H1 (cell line): ENCODE results near the gene LPCAT1. TPM values are rescaled to one million over a fixed set of nuclear protein-coding genes. Genes with fewer than 3 reads are reported as not detected.

ENCODE experiments used
- CTCF ChIA-PET: fragments of 300-600 bp; sonication (Branson Sonifier 250); formaldehyde crosslinking; loops from one replicate; lab custom pipeline; 2021; ENCODE audit not compliant: partially characterized antibody; lab: Charles Lee
- POLR2A ChIA-PET: fragments of 300-600 bp; sonication (Branson Sonifier 250); formaldehyde crosslinking; loops from one replicate; lab custom pipeline; 2021; ENCODE audit warnings: inconsistent platforms; ENCODE audit not compliant: partially characterized antibody; lab: Charles Lee
- DNase-seq, 2 experiments: peaks; one replicate each; pipeline versions ENCODE4 v3.0.0 to v3.0.0-alpha.2; 2010 to 2022; ENCODE audit warnings: low spot score in 2 of 2, low read depth in 1 of 2, mixed read lengths in 1 of 2
- FAIRE-seq: peaks from 2 replicates; lab custom pipeline; 2011; peaks lifted over from hg19 to GRCh38; lab: Jason Lieb, UNC
- H2AFZ ChIP-seq: 2 replicates; pipeline ENCODE4 v1.8.1; 2012; ENCODE audit warnings: low read length, inconsistent platforms
- H2AK5ac ChIP-seq: 2 replicates; pipeline ENCODE4 v1.6.1; 2013; ENCODE audit warnings: low read depth, low read length
- H2BK120ac ChIP-seq: replicated peaks from 2 replicates; pipeline ENCODE3; 2013; ENCODE audit warnings: low read depth, low read length, inconsistent platforms
- H2BK12ac ChIP-seq: 2 replicates; pipeline ENCODE4 v1.6.1; 2013; ENCODE audit warnings: low read depth, low read length
- H2BK15ac ChIP-seq: 2 replicates; pipeline ENCODE4 v1.6.1; 2013; ENCODE audit warnings: low read length
- H2BK20ac ChIP-seq: 2 replicates; pipeline ENCODE4 v1.6.1; 2013; ENCODE audit warnings: low read length
- H2BK5ac ChIP-seq: 2 replicates; pipeline ENCODE4 v1.6.1; 2013; ENCODE audit warnings: low read depth, low read length
- H3K14ac ChIP-seq: 2 replicates; pipeline ENCODE4 v1.6.1; 2013; ENCODE audit warnings: inconsistent platforms; ENCODE audit not compliant: insufficient read length
- H3K18ac ChIP-seq: 2 replicates; pipeline ENCODE4 v1.6.1; 2013; ENCODE audit warnings: low read length; ENCODE audit errors: extremely low read depth
- H3K23ac ChIP-seq: 2 replicates; pipeline ENCODE4 v1.6.1; 2013; ENCODE audit warnings: inconsistent platforms; ENCODE audit not compliant: insufficient read length
- H3K23me2 ChIP-seq: 2 replicates; pipeline ENCODE4 v1.6.1; 2013; ENCODE audit warnings: low read depth, low read length
- H3K27ac ChIP-seq: 2 replicates; pipeline ENCODE4 v1.6.1; 2011; ENCODE audit warnings: low read depth, low read length, inconsistent platforms
- H3K27me3 ChIP-seq, 4 experiments: replicated peaks in 1 of 4; 1 replicate in 1 of 4; 2 replicates in 3 of 4; pipeline versions ENCODE4 v1.6.1 to v1.8.1; 2011 to 2013; ENCODE audit warnings: low read length in 3 of 4, mild to moderate bottlenecking in 3 of 4, inconsistent platforms in 2 of 4, mixed read lengths in 2 of 4, moderate library complexity in 1 of 4; ENCODE audit not compliant: control insufficient read depth in 3 of 4, insufficient read depth in 3 of 4; ENCODE audit errors: extremely low read depth in 1 of 4
- H3K36me3 ChIP-seq, 4 experiments: 2 replicates each; pipeline versions ENCODE4 v1.6.1 to v1.8.1; 2011 to 2013; ENCODE audit warnings: mild to moderate bottlenecking in 4 of 4, low read length in 3 of 4, moderate library complexity in 2 of 4, control low read depth in 1 of 4, inconsistent platforms in 1 of 4; ENCODE audit not compliant: insufficient read depth in 4 of 4, control insufficient read depth in 2 of 4
- H3K4ac ChIP-seq: replicated peaks from 2 replicates; pipeline ENCODE3; 2013; ENCODE audit warnings: low read length, low read depth, mixed read lengths, inconsistent platforms; ENCODE audit not compliant: insufficient read length
- H3K4me1 ChIP-seq, 4 experiments: replicated peaks in 1 of 4; 1 replicate in 1 of 4; 2 replicates in 3 of 4; pipeline versions ENCODE4 v1.6.1 to v1.8.1; 2011 to 2013; ENCODE audit warnings: low read length in 3 of 4, inconsistent platforms in 2 of 4, mixed read lengths in 1 of 4; ENCODE audit not compliant: insufficient read depth in 4 of 4, control insufficient read depth in 3 of 4
- H3K4me2 ChIP-seq, 2 experiments: 2 replicates each; pipeline versions ENCODE4 v1.6.1 to v1.8.1; 2011 to 2013; ENCODE audit warnings: low read depth in 2 of 2, low read length in 2 of 2, control low read depth in 1 of 2, inconsistent platforms in 1 of 2, mild to moderate bottlenecking in 1 of 2; ENCODE audit not compliant: insufficient read depth in 1 of 2
- H3K4me3 ChIP-seq, 4 experiments: fragments of 200-600, 300-600 bp in 1 of 4; sonication (generic), shearing (Covaris generic), sonication (Bioruptor Twin) in 1 of 4; 2 replicates each; pipeline versions ENCODE4 v1.5.1 to v1.8.1; 2011 to 2016; ENCODE audit warnings: low read length in 4 of 4, low read depth in 3 of 4, control low read depth in 2 of 4, inconsistent platforms in 2 of 4, mild to moderate bottlenecking in 2 of 4, mixed read lengths in 1 of 4, moderate library complexity in 1 of 4; ENCODE audit not compliant: insufficient read depth in 2 of 4; ENCODE audit errors: extremely low read depth in 1 of 4
- H3K56ac ChIP-seq: replicated peaks from 2 replicates; pipeline ENCODE3; 2013; ENCODE audit warnings: low read depth, mild to moderate bottlenecking, mixed read lengths, low read length, inconsistent platforms; ENCODE audit not compliant: insufficient read length
- H3K79me1 ChIP-seq: 2 replicates; pipeline ENCODE4 v1.6.1; 2013; ENCODE audit warnings: low read depth, low read length, control low read depth
- H3K79me2 ChIP-seq, 2 experiments: 2 replicates each; pipeline versions ENCODE4 v1.6.1 to v1.8.1; 2012 to 2013; ENCODE audit warnings: low read length in 2 of 2, mild to moderate bottlenecking in 2 of 2, inconsistent platforms in 1 of 2; ENCODE audit not compliant: insufficient read depth in 2 of 2, control insufficient read depth in 1 of 2
- H3K9ac ChIP-seq, 4 experiments: replicated peaks in 1 of 4; 1 replicate in 1 of 4; 2 replicates in 3 of 4; pipeline versions ENCODE4 v1.6.1 to v1.8.1; 2011 to 2013; ENCODE audit warnings: low read depth in 3 of 4, low read length in 3 of 4, control low read depth in 2 of 4, mild to moderate bottlenecking in 2 of 4, moderate library complexity in 2 of 4, inconsistent platforms in 1 of 4; ENCODE audit errors: extremely low read depth in 1 of 4
- H3K9me3 ChIP-seq, 2 experiments: 2 replicates each; pipeline versions ENCODE4 v1.6.1 to v1.8.1; 2012 to 2013; ENCODE audit warnings: mild to moderate bottlenecking in 2 of 2, moderate library complexity in 2 of 2, control low read depth in 1 of 2, inconsistent platforms in 1 of 2, low read depth in 1 of 2, low read length in 1 of 2, mixed read lengths in 1 of 2; ENCODE audit not compliant: insufficient read depth in 2 of 2
- H4K20me1 ChIP-seq, 2 experiments: replicated peaks in 1 of 2; 2 replicates each; pipeline versions ENCODE3 to v1.8.1; 2011 to 2013; ENCODE audit warnings: inconsistent platforms in 2 of 2, low read length in 2 of 2, mild to moderate bottlenecking in 1 of 2; ENCODE audit not compliant: insufficient read depth in 2 of 2, control insufficient read depth in 1 of 2
- H4K5ac ChIP-seq: 2 replicates; pipeline ENCODE4 v1.6.1; 2013; ENCODE audit warnings: low read length, low read depth, mixed read lengths, inconsistent platforms; ENCODE audit not compliant: insufficient read length
- H4K8ac ChIP-seq: 2 replicates; pipeline ENCODE4 v1.8.0; 2013; ENCODE audit warnings: mild to moderate bottlenecking, moderate library complexity, low read length, inconsistent platforms; ENCODE audit not compliant: insufficient read depth; ENCODE audit errors: extremely low read depth
- H4K91ac ChIP-seq: replicated peaks from 2 replicates; pipeline ENCODE3; 2013; ENCODE audit warnings: low read length, mixed read lengths, inconsistent platforms; ENCODE audit not compliant: insufficient read length
- ATF3 ChIP-seq: IDR thresholded peaks from 2 replicates; pipeline ENCODE4 v1.6.1; 2011; ENCODE audit warnings: low read depth, mild to moderate bottlenecking, low read length; ENCODE audit not compliant: insufficient read depth
- CHD2 ChIP-seq: IDR thresholded peaks from 2 replicates; pipeline ENCODE4 v1.6.1; 2012; ENCODE audit warnings: low read length, improper control_type of control experiment
- EZH2 ChIP-seq: fragments of 200-600 bp; sonication (generic); IDR thresholded peaks from 2 replicates; pipeline ENCODE4 v1.7.1; 2012; ENCODE audit warnings: low read depth, mild to moderate bottlenecking, moderate library complexity, low read length, inconsistent platforms; ENCODE audit not compliant: severe bottlenecking
- JUN ChIP-seq: IDR thresholded peaks from 2 replicates; pipeline ENCODE4 v1.6.1; 2011; ENCODE audit warnings: low read depth, mild to moderate bottlenecking, improper control_type of control experiment, low read length
- KDM1A ChIP-seq: fragments of 200-600, 300-600 bp; sonication (generic); IDR thresholded peaks from 2 replicates; pipeline ENCODE4 v1.7.1; 2016; ENCODE audit warnings: mild to moderate bottlenecking, low read length, borderline replicate concordance
- MAX ChIP-seq: IDR thresholded peaks from 2 replicates; pipeline ENCODE4 v1.6.1; 2012; ENCODE audit warnings: inconsistent platforms
- POLR2A ChIP-seq, 2 experiments: IDR thresholded peaks; 1 replicate in 1 of 2; 2 replicates in 1 of 2; pipeline ENCODE4 v1.6.1; 2011; ENCODE audit warnings: low read depth in 2 of 2, low read length in 2 of 2, mild to moderate bottlenecking in 2 of 2; ENCODE audit errors: control extremely low read depth in 1 of 2
- POLR2AphosphoS5 ChIP-seq: IDR thresholded peaks from 2 replicates; pipeline ENCODE4 v1.6.1; 2011; ENCODE audit warnings: low read depth, low read length
- POU5F1 ChIP-seq: IDR thresholded peaks from 2 replicates; pipeline ENCODE4 v1.6.1; 2011; ENCODE audit warnings: low read depth, mild to moderate bottlenecking, low read length, moderate library complexity
- RBBP5 ChIP-seq: IDR thresholded peaks from 2 replicates; pipeline ENCODE4 v1.7.1; 2012; ENCODE audit warnings: low read depth, mild to moderate bottlenecking, inconsistent platforms, low read length, moderate library complexity, borderline replicate concordance
- SAP30 ChIP-seq: fragments of 300-600 bp; sonication (generic); IDR thresholded peaks from 2 replicates; pipeline ENCODE4 v1.7.1; 2012; ENCODE audit warnings: low read length, moderate library complexity, mild to moderate bottlenecking, inconsistent platforms; ENCODE audit not compliant: insufficient read depth, insufficient replicate concordance
- SIRT6 ChIP-seq: IDR thresholded peaks from one replicate; pipeline ENCODE4 v1.7.1; 2012; ENCODE audit warnings: low read length, inconsistent platforms
- TBP ChIP-seq: IDR thresholded peaks from 2 replicates; pipeline ENCODE4 v1.6.1; 2011; ENCODE audit warnings: low read depth, low read length, improper control_type of control experiment
- TCF12 ChIP-seq: IDR thresholded peaks from 2 replicates; pipeline ENCODE4 v1.6.1; 2011; ENCODE audit warnings: low read depth, mild to moderate bottlenecking, low read length
- WGBS, 2 experiments: shearing (Covaris generic) in 1 of 2; methylation state at CpG; one replicate each; pipeline versions ENCODE4 v1.1.6 to v1.1.7; 2013 to 2015; ENCODE audit warnings: low lambda C conversion rate in 2 of 2, mixed read lengths in 2 of 2, inconsistent platforms in 1 of 2, low coverage in 1 of 2, missing lambda C conversion rate in 1 of 2; ENCODE audit not compliant: insufficient replicate concordance in 2 of 2, insufficient coverage in 1 of 2, insufficient read length in 1 of 2; ENCODE audit errors: extremely low coverage in 1 of 2, missing lambda C conversion rate in 1 of 2; 5-methylcytosine and 5-hydroxymethylcytosine counted together
- polyA plus RNA-seq, 7 experiments: library from polyadenylated mRNA; depleted of rRNA in 3 of 7; stranded (reverse) in 5 of 7; unstranded in 2 of 7; fragments of >200 nt in 5 of 7; fragments of 200-250 nt in 2 of 7; gene quantifications; 1 replicate in 5 of 7; 2 replicates in 1 of 7; 4 replicates in 1 of 7; pipeline versions ENCODE4 v1.2.1 to v1.2.3, GENCODE V29; 2011 to 2013; ENCODE audit warnings: missing spikeins in 2 of 7, mixed read lengths in 2 of 7
- total RNA-seq: library from RNA; stranded (reverse); fragmentation: NEBNext Ultra II Directional; extraction: Animal tissue kit (Norgen Biotek cat#: 25700); gene quantifications from 2 replicates; pipeline ENCODE4 v1.2.1, GENCODE V29; 2021

Gene LPCAT1
- total and polyA plus RNA-seq, 2 of the 8 experiments (the other 6 are each of a cell fraction or from before 2014, with no cell fraction given): 107 to 260 TPM

GRCh38 chr5:1546556-1546955, 22.8 kb upstream of the LPCAT1 start:
- WGBS, 2 experiments: 92% methylated on average over 17 of the region's 18 CpGs; no CpG with 5 or more reads in 1 of the 2 experiments
- H4K5ac ChIP-seq: no peak overlapping the region
- no peak overlapping the region for H2AFZ ChIP-seq
- H4K91ac ChIP-seq: no peak overlapping the region
- no peak overlapping the region for H3K56ac ChIP-seq
- H3K4me2 ChIP-seq: no peak overlapping the region
- H3K27me3 ChIP-seq: no peaks in the 10 kb centered on the region
- H3K4me1 ChIP-seq: no peaks in the 10 kb centered on the region
- H2BK12ac ChIP-seq: no peak overlapping the region; the same call in 1 of the 2 replicates
- no peak overlapping the region for H2BK20ac ChIP-seq
- ChIA-PET POLR2A (no interaction called here), CTCF (interaction anchor here (1.1 to 1.6 kb wide), 4 partner anchors 9 to 125 kb away, joined by 3 to 4 read pairs (median 4); no protein-coding TSS in a partner anchor)
- H4K8ac ChIP-seq: no peak overlapping the region
- no peaks in the 10 kb centered on the region for H3K23me2 ChIP-seq
- no peak overlapping the region for H2BK120ac ChIP-seq
- H2AK5ac ChIP-seq: no peak overlapping the region
- H3K4me3 ChIP-seq: no peak overlapping the region
- peaks cover 0 to 4% of the 10 kb centered on the region in 2 experiments for H4K20me1 ChIP-seq
- no peaks in the 10 kb centered on the region for H3K9me3 ChIP-seq
- FAIRE-seq (no peak), DNase-seq (peak in 1 of 2 experiments; percentile 45)
- no peak overlapping the region for H3K9ac ChIP-seq
- H3K36me3 ChIP-seq: no peaks in the 10 kb centered on the region
- H3K79me2 ChIP-seq: no peaks in the 10 kb centered on the region
- H2BK15ac ChIP-seq: no peak overlapping the region
- H3K4ac ChIP-seq: no peak overlapping the region
- no peak overlapping the region for H2BK5ac ChIP-seq
- no peaks in the 10 kb centered on the region for H3K79me1 ChIP-seq
- no peak overlapping the region for H3K27ac ChIP-seq
- no peak overlapping the region for H3K18ac ChIP-seq
- no peak overlapping the region for H3K23ac ChIP-seq
- no peak overlapping the region for H3K14ac ChIP-seq
- TF ChIP-seq RBBP5 (no peak), POU5F1 (no peak), TBP (no peak), ATF3 (no peak), KDM1A (no peak), EZH2 (no peak), JUN (no peak), MAX (no peak), CHD2 (no peak), SIRT6 (no peak), TCF12 (no peak), POLR2AphosphoS5 (no peak), SAP30 (no peak), POLR2A (IDR thresholded peaks at IDR 0.05; ENCODE audit: control extremely low read depth in 1 of 2, low read depth in 2 of 2, low read length in 2 of 2) (no peak)
